IMR-90 (cell line): Measurements from ENCODE around the gene SLCO3A1. TPM values are rescaled to one million over a fixed set of nuclear protein-coding genes. Genes with fewer than 3 reads are reported as not detected.

Experiments
- ATAC-seq: fragments of 200-7000 bp; cut with Tn5 transposase; 2 replicates; pipeline ENCODE4 v1.9.1; 2020; ENCODE audit warnings: low read depth, mild to moderate bottlenecking, moderate library complexity
- BruUV-seq: library from RNA; stranded (reverse); fragments of 400-500 nt; replicated peaks from 2 replicates; lab custom pipeline; 2021; lab: Mats Ljungman, UMichigan
- CTCF ChIA-PET: fragments of 300-600 bp; formaldehyde crosslinking; extraction: SDS; loops from one replicate; lab custom pipeline; 2021; ENCODE audit warnings: antibody characterized with exemption; lab: Yijun Ruan, JAX
- POLR2A ChIA-PET: fragments of 300-600 bp; sonication (Branson Sonifier 250); formaldehyde crosslinking; loops from one replicate; lab custom pipeline; 2022; ENCODE audit warnings: antibody characterized with exemption; ENCODE audit not compliant: unreplicated experiment; lab: Charles Lee
- DNase-seq: peaks from one replicate; pipeline ENCODE4 v3.0.0; 2013
- H2AFZ ChIP-seq: replicated peaks from 2 replicates; pipeline ENCODE3; 2013; ENCODE audit warnings: low read length, mild to moderate bottlenecking; ENCODE audit not compliant: poor library complexity
- H2AK5ac ChIP-seq: 2 replicates; pipeline ENCODE4 v1.6.1; 2013; ENCODE audit warnings: low read depth, low read length, inconsistent platforms
- H2AK9ac ChIP-seq: replicated peaks from 2 replicates; pipeline ENCODE3; 2013; ENCODE audit warnings: mild to moderate bottlenecking, low read depth, low read length, moderate library complexity; ENCODE audit not compliant: poor library complexity
- H2BK120ac ChIP-seq: 2 replicates; pipeline ENCODE4 v1.6.1; 2013; ENCODE audit warnings: low read depth, low read length, inconsistent platforms
- H2BK15ac ChIP-seq: 3 replicates; pipeline ENCODE4 v1.6.1; 2013; ENCODE audit warnings: low read depth, low read length, inconsistent platforms
- H2BK20ac ChIP-seq: 2 replicates; pipeline ENCODE4 v1.6.1; 2013; ENCODE audit warnings: low read depth, mild to moderate bottlenecking, inconsistent platforms, low read length, moderate library complexity
- H2BK5ac ChIP-seq: 2 replicates; pipeline ENCODE4 v1.6.1; 2013; ENCODE audit warnings: mild to moderate bottlenecking, low read depth, low read length, inconsistent platforms; ENCODE audit not compliant: poor library complexity, severe bottlenecking
- H3K14ac ChIP-seq: replicated peaks from 2 replicates; pipeline ENCODE4 v1.6.1; 2013; ENCODE audit warnings: low read depth, low read length, inconsistent platforms
- H3K18ac ChIP-seq: 2 replicates; pipeline ENCODE4 v1.6.1; 2013; ENCODE audit warnings: low read depth, low read length, control low read depth
- H3K23ac ChIP-seq: 2 replicates; pipeline ENCODE4 v1.6.1; 2013; ENCODE audit warnings: low read depth, low read length, inconsistent platforms
- H3K27ac ChIP-seq: 2 replicates; pipeline ENCODE4 v1.5.1; 2013; ENCODE audit warnings: mild to moderate bottlenecking, control low read depth, low read length; ENCODE audit not compliant: insufficient read depth
- H3K27me3 ChIP-seq: 2 replicates; pipeline ENCODE4 v1.6.1; 2013; ENCODE audit warnings: low read length; ENCODE audit not compliant: control insufficient read depth, insufficient read depth
- H3K36me3 ChIP-seq: 2 replicates; pipeline ENCODE4 v1.6.1; 2013; ENCODE audit warnings: low read length, mixed read lengths; ENCODE audit not compliant: control insufficient read depth, insufficient read depth
- H3K4ac ChIP-seq: 2 replicates; pipeline ENCODE4 v1.6.1; 2013; ENCODE audit warnings: low read depth, low read length, inconsistent platforms
- H3K4me1 ChIP-seq: 2 replicates; pipeline ENCODE4 v1.6.1; 2013; ENCODE audit warnings: low read length, mixed read lengths; ENCODE audit not compliant: control insufficient read depth, insufficient read depth
- H3K4me2 ChIP-seq: 2 replicates; pipeline ENCODE4 v1.6.1; 2013; ENCODE audit warnings: low read depth, mild to moderate bottlenecking, control low read depth, low read length, moderate library complexity
- H3K4me3 ChIP-seq: 2 replicates; pipeline ENCODE4 v1.5.1; 2013; ENCODE audit warnings: low read depth, mild to moderate bottlenecking, control low read depth, low read length, moderate library complexity; ENCODE audit not compliant: insufficient read depth
- H3K56ac ChIP-seq: 2 replicates; pipeline ENCODE4 v1.6.1; 2013; ENCODE audit warnings: low read length, inconsistent platforms; ENCODE audit not compliant: insufficient read depth; ENCODE audit errors: extremely low read depth
- H3K79me1 ChIP-seq, 2 experiments: 2 replicates each; pipeline ENCODE4 v1.6.1; 2013; ENCODE audit warnings: low read length in 2 of 2, inconsistent platforms in 1 of 2, low read depth in 1 of 2
- H3K9ac ChIP-seq: 2 replicates; pipeline ENCODE4 v1.6.1; 2013; ENCODE audit warnings: low read depth, low read length, control low read depth
- H3K9me1 ChIP-seq: 2 replicates; pipeline ENCODE4 v1.6.1; 2013; ENCODE audit warnings: low read length, inconsistent platforms; ENCODE audit not compliant: insufficient read depth
- H3K9me3 ChIP-seq: 2 replicates; pipeline ENCODE4 v1.6.1; 2013; ENCODE audit warnings: low read length; ENCODE audit not compliant: control insufficient read depth, insufficient read depth
- H4K20me1 ChIP-seq: 2 replicates; pipeline ENCODE4 v1.6.1; 2013; ENCODE audit warnings: low read length, inconsistent platforms; ENCODE audit not compliant: insufficient read depth
- H4K5ac ChIP-seq: 2 replicates; pipeline ENCODE4 v1.6.1; 2013; ENCODE audit warnings: mild to moderate bottlenecking, low read depth, low read length, control low read depth
- H4K8ac ChIP-seq, 2 experiments: 2 replicates each; pipeline ENCODE4 v1.6.1; 2013; ENCODE audit warnings: low read depth in 2 of 2, low read length in 2 of 2, control low read depth in 1 of 2, inconsistent platforms in 1 of 2
- H4K91ac ChIP-seq: 2 replicates; pipeline ENCODE4 v1.6.1; 2013; ENCODE audit warnings: low read depth, low read length, inconsistent platforms; ENCODE audit not compliant: insufficient read depth
- BHLHE40 ChIP-seq: fragments of 150-350 bp; IDR thresholded peaks from 2 replicates; pipeline ENCODE4 v1.6.1; 2016; ENCODE audit warnings: mild to moderate bottlenecking, low read depth, low read length
- CEBPB ChIP-seq: IDR thresholded peaks from 2 replicates; pipeline ENCODE4 v1.6.1; 2012; ENCODE audit warnings: low read depth, low read length, improper control_type of control experiment
- CHD1 ChIP-seq: IDR thresholded peaks from 2 replicates; pipeline ENCODE4 v1.6.1; 2012; ENCODE audit warnings: low read depth, low read length, improper control_type of control experiment
- CTCF ChIP-seq: conservative IDR thresholded peaks from 2 replicates; pipeline ENCODE4 v1.5.1; 2012; ENCODE audit warnings: mild to moderate bottlenecking, low read depth, low read length, improper control_type of control experiment
- FOS ChIP-seq: fragments of 150-350 bp; IDR thresholded peaks from 2 replicates; pipeline ENCODE4 v1.6.1; 2016; ENCODE audit warnings: low read depth, low read length
- MAFK ChIP-seq: IDR thresholded peaks from 2 replicates; pipeline ENCODE4 v1.6.1; 2012; ENCODE audit warnings: low read depth, low read length, improper control_type of control experiment
- MAZ ChIP-seq: IDR thresholded peaks from 2 replicates; pipeline ENCODE4 v1.6.1; 2012; ENCODE audit warnings: low read depth, mild to moderate bottlenecking, low read length, improper control_type of control experiment, moderate library complexity, borderline replicate concordance
- MXI1 ChIP-seq: IDR thresholded peaks from 2 replicates; pipeline ENCODE4 v1.6.1; 2012; ENCODE audit warnings: low read depth, mild to moderate bottlenecking, low read length, moderate library complexity, borderline replicate concordance
- NFE2L2 ChIP-seq: fragments of 150-350 bp; IDR thresholded peaks from 2 replicates; pipeline ENCODE4 v1.6.1; 2016; ENCODE audit warnings: low read depth, mild to moderate bottlenecking, low read length
- POLR2A ChIP-seq: IDR thresholded peaks from 2 replicates; pipeline ENCODE4 v1.6.1; 2012; ENCODE audit warnings: mild to moderate bottlenecking, low read depth, low read length
- RAD21 ChIP-seq: IDR thresholded peaks from 2 replicates; pipeline ENCODE4 v1.6.1; 2012; ENCODE audit warnings: low read length, improper control_type of control experiment
- RCOR1 ChIP-seq: IDR thresholded peaks from 2 replicates; pipeline ENCODE4 v1.6.1; 2012; ENCODE audit warnings: mild to moderate bottlenecking, low read length, improper control_type of control experiment; ENCODE audit not compliant: insufficient replicate concordance
- RFX5 ChIP-seq: IDR thresholded peaks from 2 replicates; pipeline ENCODE4 v1.8.0; 2012; ENCODE audit warnings: low read depth, mild to moderate bottlenecking, low read length, moderate library complexity
- SMC3 ChIP-seq: fragments of 150-350 bp; IDR thresholded peaks from 2 replicates; pipeline ENCODE4 v1.6.1; 2016; ENCODE audit warnings: low read depth, mild to moderate bottlenecking, antibody characterized with exemption, low read length, moderate library complexity
- WGBS, 2 experiments: methylation state at CpG; one replicate each; pipeline versions ENCODE4 v1.1.5 to v1.1.7; 2013; ENCODE audit warnings: missing lambda C conversion rate in 2 of 2; ENCODE audit not compliant: insufficient read length in 1 of 2; ENCODE audit errors: extremely low coverage in 2 of 2; 5-methylcytosine and 5-hydroxymethylcytosine counted together
- dilution Hi-C: fragments of 300-500 bp; cut with HindIII; formaldehyde crosslinking; loops from one replicate; pipeline ENCODE4 v1.14.3; 2018; ENCODE audit warnings: low sequenced_read_pairs; ENCODE audit not compliant: unreplicated experiment
- in situ Hi-C: fragments of 300-500 bp; cut with MboI; formaldehyde crosslinking; loops from 3 replicates; pipeline ENCODE4 v1.14.3; 2019; ENCODE audit warnings: low sequenced_read_pairs, inconsistent platforms, mixed read lengths
- intact Hi-C: fragments of 100-400 bp; cut with micrococcal nuclease; formaldehyde crosslinking; loops from 2 replicates; pipeline ENCODE4 v1.10.0; 2022
- polyA plus RNA-seq, 3 experiments: library from polyadenylated mRNA; depleted of rRNA; stranded (reverse); fragments of >200 nt; gene quantifications; 2 replicates each; pipeline ENCODE4 v1.2.3, GENCODE V29; 2012; ENCODE audit warnings: low replicate concordance in 1 of 3
- total RNA-seq: library from RNA; depleted of rRNA; stranded (reverse); fragments of >200 nt; gene quantifications from 2 replicates; pipeline ENCODE4 v1.2.3, GENCODE V29; 2012
- TF ChIP-seq, protein P1 (sequence below): fragments of 150-350 bp; IDR thresholded peaks from 2 replicates; pipeline ENCODE4 v1.6.1; 2016; ENCODE audit warnings: low read depth, mild to moderate bottlenecking, low read length, moderate library complexity, borderline replicate concordance
- TF ChIP-seq, protein P2 (sequence below): fragments of 150-350 bp; IDR thresholded peaks from 2 replicates; pipeline ENCODE4 v1.6.1; 2017; ENCODE audit warnings: mild to moderate bottlenecking, antibody characterized with exemption, low read length, low read depth

Gene SLCO3A1
- total and polyA plus RNA-seq, 2 of the 4 experiments (the other 2 are of a cell fraction): 4.7 to 8.1 TPM

DNA sequence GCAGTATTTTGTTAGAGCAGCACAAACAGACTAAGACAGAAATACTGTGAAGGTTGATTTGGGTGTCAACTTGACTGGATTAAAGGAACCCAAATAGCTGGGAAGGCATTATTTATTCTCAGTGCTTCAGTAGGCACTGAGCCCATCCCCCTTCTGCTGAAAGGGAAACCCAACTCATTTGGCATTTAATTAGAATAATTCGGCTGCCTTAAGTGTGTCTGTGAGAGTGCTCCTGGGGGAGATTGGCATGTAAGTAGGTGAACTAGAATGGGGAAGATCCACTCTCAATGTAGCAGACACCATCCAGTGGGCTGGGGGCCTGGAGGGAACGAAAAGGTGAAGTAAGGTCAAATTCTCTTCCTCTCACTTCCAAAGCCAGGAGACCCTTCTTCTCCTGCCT, 20.5 kb upstream of the SLCO3A1 start:
- Histone ChIP-seq H4K8ac (no peak overlapping the region), H3K36me3 (no peaks in the 10 kb centered on the region), H3K18ac (no peak overlapping the region), H3K9me3 (no peaks in the 10 kb centered on the region), H3K27me3 (no peaks in the 10 kb centered on the region), H2BK5ac (no peak overlapping the region), H3K27ac (no peak overlapping the region), H2BK15ac (no peak overlapping the region), H3K56ac (no peak overlapping the region), H3K23ac (no peak overlapping the region), H4K5ac (no peak overlapping the region), H3K4me1 (no peaks in the 10 kb centered on the region), H3K79me1 (no peaks in the 10 kb centered on the region), H3K9me1 (no peaks in the 10 kb centered on the region), H3K4ac (no peak overlapping the region), H3K14ac (no peak overlapping the region), H4K20me1 (no peaks in the 10 kb centered on the region), H2BK20ac (no peak overlapping the region), H2AFZ (no peak overlapping the region), H3K4me3 (no peak overlapping the region), H3K4me2 (no peak overlapping the region), H2AK5ac (no peak overlapping the region), H3K9ac (no peak overlapping the region), H4K91ac (no peak overlapping the region), H2BK120ac (no peak overlapping the region), H2AK9ac (no peak overlapping the region)
- POLR2A ChIA-PET: no interaction called here
- CTCF ChIA-PET: no interaction called here
- TF ChIP-seq, protein P1, sequence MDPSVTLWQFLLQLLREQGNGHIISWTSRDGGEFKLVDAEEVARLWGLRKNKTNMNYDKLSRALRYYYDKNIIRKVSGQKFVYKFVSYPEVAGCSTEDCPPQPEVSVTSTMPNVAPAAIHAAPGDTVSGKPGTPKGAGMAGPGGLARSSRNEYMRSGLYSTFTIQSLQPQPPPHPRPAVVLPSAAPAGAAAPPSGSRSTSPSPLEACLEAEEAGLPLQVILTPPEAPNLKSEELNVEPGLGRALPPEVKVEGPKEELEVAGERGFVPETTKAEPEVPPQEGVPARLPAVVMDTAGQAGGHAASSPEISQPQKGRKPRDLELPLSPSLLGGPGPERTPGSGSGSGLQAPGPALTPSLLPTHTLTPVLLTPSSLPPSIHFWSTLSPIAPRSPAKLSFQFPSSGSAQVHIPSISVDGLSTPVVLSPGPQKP: no peak
- no peak for TF ChIP-seq CEBPB
- no peak for TF ChIP-seq FOS
- TF ChIP-seq SMC3: no peak
- TF ChIP-seq MAFK: no peak
- TF ChIP-seq CHD1: no peak
- no peak for TF ChIP-seq RAD21
- TF ChIP-seq NFE2L2: no peak
- no peak for TF ChIP-seq RCOR1
- no peak for TF ChIP-seq BHLHE40
- TF ChIP-seq MAZ: no peak
- TF ChIP-seq RFX5: no peak
- no peak for TF ChIP-seq MXI1
- no peak for TF ChIP-seq POLR2A
- TF ChIP-seq, protein P2, sequence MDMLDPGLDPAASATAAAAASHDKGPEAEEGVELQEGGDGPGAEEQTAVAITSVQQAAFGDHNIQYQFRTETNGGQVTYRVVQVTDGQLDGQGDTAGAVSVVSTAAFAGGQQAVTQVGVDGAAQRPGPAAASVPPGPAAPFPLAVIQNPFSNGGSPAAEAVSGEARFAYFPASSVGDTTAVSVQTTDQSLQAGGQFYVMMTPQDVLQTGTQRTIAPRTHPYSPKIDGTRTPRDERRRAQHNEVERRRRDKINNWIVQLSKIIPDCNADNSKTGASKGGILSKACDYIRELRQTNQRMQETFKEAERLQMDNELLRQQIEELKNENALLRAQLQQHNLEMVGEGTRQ: no peak
- no peak for TF ChIP-seq CTCF
- WGBS, 2 experiments: no CpG with 5 or more reads among the region's 2 CpGs
- dilution Hi-C loops (no loop called here), intact Hi-C loops (no loop called here), in situ Hi-C loops (loop anchor here (25.0 kb wide), 2 partner anchors 521 to 879 kb away; no protein-coding TSS in a partner anchor)
- BruUV-seq: no TSS peak
- DNase-seq (no peak), ATAC-seq (no peak)
